NT2/D1 (cell line): ENCODE data around the gene USB1.

ENCODE experiments used
- DNase-seq: peaks from one replicate; pipeline ENCODE4 v3.0.0-alpha.2; 2011; ENCODE audit warnings: low read depth, low spot score
- H3K27me3 ChIP-seq: 2 replicates; pipeline ENCODE4 v1.6.0; 2011; ENCODE audit warnings: mild to moderate bottlenecking; ENCODE audit not compliant: insufficient read length, insufficient read depth
- H3K36me3 ChIP-seq: 2 replicates; pipeline ENCODE4 v1.6.1; 2011; ENCODE audit warnings: mild to moderate bottlenecking, low read length, mixed read lengths; ENCODE audit not compliant: insufficient read depth, insufficient read length
- H3K4me1 ChIP-seq: 2 replicates; pipeline ENCODE4 v1.5.1; 2011; ENCODE audit not compliant: insufficient read depth, insufficient read length
- H3K4me3 ChIP-seq: 2 replicates; pipeline ENCODE4 v1.5.1; 2011; ENCODE audit warnings: low read depth; ENCODE audit not compliant: insufficient read length
- H3K9ac ChIP-seq: 2 replicates; pipeline ENCODE4 v1.6.0; 2011; ENCODE audit warnings: low read depth; ENCODE audit not compliant: insufficient read length
- H3K9me3 ChIP-seq: 2 replicates; pipeline ENCODE4 v1.5.1; 2011; ENCODE audit warnings: mild to moderate bottlenecking, low read length; ENCODE audit not compliant: insufficient read depth
- SUZ12 ChIP-seq: IDR thresholded peaks from 2 replicates; pipeline ENCODE4 v1.6.1; 2011; ENCODE audit not compliant: insufficient read length, insufficient read depth; ENCODE audit errors: extremely low read depth
- YY1 ChIP-seq: IDR thresholded peaks from 2 replicates; pipeline ENCODE4 v1.6.1; 2011; ENCODE audit not compliant: insufficient read length, insufficient read depth
- ZNF274 ChIP-seq: IDR thresholded peaks from 2 replicates; pipeline ENCODE4 v1.6.1; 2011; ENCODE audit warnings: mild to moderate bottlenecking, low read depth, low read length

Gene USB1

DNA sequence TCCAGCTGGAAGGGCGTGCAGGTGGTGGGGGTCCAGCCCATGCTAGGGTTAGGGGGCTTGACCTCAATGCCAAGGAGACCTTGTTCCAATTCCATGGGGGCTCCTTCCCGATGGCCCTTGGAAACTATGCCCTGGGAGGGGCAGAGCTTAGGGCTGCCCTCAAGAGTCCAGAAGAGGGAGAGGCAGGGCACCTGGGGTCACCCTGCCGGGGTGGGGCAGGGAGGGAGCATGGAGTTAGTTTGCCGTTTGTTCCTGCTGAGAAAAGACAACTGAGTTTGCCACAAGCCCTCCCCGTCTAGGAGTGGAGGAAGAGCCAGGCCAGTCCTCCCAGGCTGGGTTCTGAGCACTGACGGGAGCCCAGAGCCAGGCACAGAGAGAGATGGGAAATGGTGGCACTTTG, 45.7 kb downstream of the USB1 start:
- Histone ChIP-seq H3K9ac (peak overlapping the region; percentile 53), H3K4me1 (peaks cover 34% of the 10 kb centered on the region), H3K27me3 (no peaks in the 10 kb centered on the region), H3K36me3 (peaks cover 38% of the 10 kb centered on the region), H3K4me3 (no peak overlapping the region), H3K9me3 (no peaks in the 10 kb centered on the region)
- TF ChIP-seq SUZ12 = no peak
- DNase-seq = no peak

GRCh38 chr16:58047557-58048348, 46.5 kb downstream of the USB1 start:
- H3K9me3 ChIP-seq = no peaks in the 10 kb centered on the region
- peak overlapping the region; percentile 53 for H3K9ac ChIP-seq
- H3K36me3 ChIP-seq = peaks cover 30% of the 10 kb centered on the region
- no peaks in the 10 kb centered on the region for H3K27me3 ChIP-seq
- no peak overlapping the region for H3K4me3 ChIP-seq
- peaks cover 37% of the 10 kb centered on the region for H3K4me1 ChIP-seq
- TF ChIP-seq ZNF274 = no peak
- no peak for TF ChIP-seq YY1
- no peak for TF ChIP-seq SUZ12
- no peak for DNase-seq

- Histone ChIP-seq H3K9ac (peak overlapping the region; percentile 28), H3K36me3 (peaks cover 21% of the 10 kb centered on the region)
These were observed 47.5 kb downstream of the USB1 start for GRCh38 chr16:58048494-58049231.

DNA sequence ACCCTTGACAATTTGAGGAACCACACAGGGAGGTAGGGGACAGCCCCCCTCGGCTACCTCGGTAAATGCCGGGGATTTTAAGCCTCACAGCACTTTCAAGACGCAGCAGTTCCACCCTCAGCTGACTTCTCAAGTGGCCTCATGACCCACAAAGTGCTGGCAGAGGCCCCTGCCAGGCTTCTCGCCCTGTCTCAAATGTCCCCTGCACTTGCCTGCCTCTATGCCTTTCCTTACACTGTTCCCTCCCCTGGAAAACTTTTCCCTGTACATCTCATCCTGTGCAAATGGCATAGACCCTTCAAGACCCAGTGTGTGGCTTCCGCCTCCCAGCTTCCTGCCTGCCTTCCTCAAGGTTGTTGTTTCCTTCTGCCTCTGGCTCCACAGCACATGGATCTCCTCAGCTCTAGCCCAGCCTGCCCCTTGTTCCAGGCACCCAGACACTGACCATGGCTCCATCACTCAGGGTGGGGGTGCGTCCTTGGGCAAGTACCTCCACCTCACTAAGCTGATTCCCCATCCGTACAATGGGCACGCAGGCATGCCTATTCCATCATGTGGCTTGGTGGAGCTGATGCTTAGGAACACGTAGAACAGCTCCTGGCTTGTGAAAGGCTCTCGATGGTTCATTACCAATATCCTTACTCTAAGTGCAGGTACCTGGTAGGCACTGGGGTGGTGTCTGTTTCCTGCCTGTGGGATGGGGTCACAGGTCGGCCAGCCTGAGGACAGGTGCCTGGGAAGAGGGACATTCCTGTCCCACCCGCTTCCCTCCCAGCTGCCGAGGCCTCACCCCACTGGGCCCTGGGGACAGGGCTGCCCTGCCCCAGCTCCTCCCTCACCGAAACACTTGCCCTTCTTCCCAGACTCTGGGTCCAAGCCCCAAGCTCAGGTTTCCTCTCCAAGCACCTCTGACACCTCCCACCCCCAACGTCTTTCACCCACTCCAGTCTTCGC, 48.3 kb downstream of the USB1 start:
- Histone ChIP-seq H3K36me3 (peaks cover 12% of the 10 kb centered on the region), H3K27me3 (no peaks in the 10 kb centered on the region), H3K9me3 (no peaks in the 10 kb centered on the region), H3K4me3 (no peak overlapping the region), H3K4me1 (peaks cover 37% of the 10 kb centered on the region), H3K9ac (peak overlapping the region; percentile 28)
- no peak for DNase-seq
- no peak for TF ChIP-seq YY1
- TF ChIP-seq SUZ12 = no peak
- no peak for TF ChIP-seq ZNF274

More at GRCh38 chr16:58048494-58049231, 47.5 kb downstream of the USB1 start:
- Histone ChIP-seq H3K9me3 (no peaks in the 10 kb centered on the region), H3K27me3 (no peaks in the 10 kb centered on the region), H3K4me3 (no peak overlapping the region), H3K4me1 (peaks cover 37% of the 10 kb centered on the region)
- no peak for DNase-seq
- no peak for TF ChIP-seq ZNF274
- TF ChIP-seq YY1 = no peak
- TF ChIP-seq SUZ12 = no peak

DNA sequence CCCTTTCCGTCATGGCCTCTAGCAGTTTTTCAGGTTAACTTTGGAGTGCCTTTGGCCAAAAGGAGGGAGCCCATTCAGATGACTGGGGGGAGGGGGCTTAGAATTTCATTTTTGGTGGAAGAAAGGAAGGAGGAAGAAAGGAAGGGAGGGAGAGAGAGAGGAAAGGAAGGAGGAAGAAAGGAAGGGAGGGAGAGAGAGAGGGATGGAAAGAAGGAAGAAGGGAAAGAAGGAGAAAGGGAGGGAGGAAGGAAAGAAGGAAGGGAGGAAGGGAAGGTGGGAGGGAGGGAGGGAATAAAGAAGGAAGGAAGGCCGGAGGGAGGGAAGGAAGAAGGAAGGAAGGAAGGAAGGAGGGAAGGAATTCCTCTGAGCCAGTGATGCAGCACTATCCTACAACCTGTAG, 50.1 kb downstream of the USB1 start:
- Histone ChIP-seq H3K9me3 (no peaks in the 10 kb centered on the region), H3K9ac (no peak overlapping the region), H3K27me3 (no peaks in the 10 kb centered on the region), H3K4me1 (peaks cover 29% of the 10 kb centered on the region), H3K36me3 (peaks cover 3% of the 10 kb centered on the region), H3K4me3 (no peak overlapping the region)
- DNase-seq = no peak
- TF ChIP-seq SUZ12 = no peak
- no peak for TF ChIP-seq YY1
- no peak for TF ChIP-seq ZNF274

GRCh38 chr16:58051821-58052603, 50.8 kb downstream of the USB1 start:
- Histone ChIP-seq H3K9me3 (no peaks in the 10 kb centered on the region), H3K27me3 (no peaks in the 10 kb centered on the region), H3K36me3 (no peaks in the 10 kb centered on the region), H3K4me3 (no peak overlapping the region), H3K9ac (no peak overlapping the region), H3K4me1 (peaks cover 23% of the 10 kb centered on the region)
- TF ChIP-seq SUZ12 (no peak), ZNF274 (no peak)
- DNase-seq = no peak

DNA sequence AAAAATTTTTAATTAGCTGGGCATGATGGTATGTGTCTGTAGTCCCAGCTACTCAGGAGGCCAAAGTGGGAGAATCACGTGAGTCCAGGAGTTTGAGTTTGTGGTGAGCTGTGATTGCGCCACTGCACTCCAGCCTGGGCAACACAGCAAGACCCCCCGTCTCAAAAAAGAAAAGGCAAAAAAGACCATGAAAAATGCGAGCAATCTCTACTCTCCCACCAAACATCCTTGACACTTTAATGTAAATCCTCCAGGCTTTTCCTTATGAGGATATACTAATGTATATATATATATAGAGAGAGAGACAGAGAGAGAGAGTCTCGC, 52.4 kb downstream of the USB1 start:
- peaks cover 12% of the 10 kb centered on the region for H3K4me1 ChIP-seq
- no peak for DNase-seq
- TF ChIP-seq ZNF274 = no peak
- no peak for TF ChIP-seq YY1
- TF ChIP-seq SUZ12 = no peak
- no peaks in the 10 kb centered on the region for H3K9me3 ChIP-seq
- no peaks in the 10 kb centered on the region for H3K27me3 ChIP-seq
- H3K9ac ChIP-seq = no peak overlapping the region
- H3K4me3 ChIP-seq = no peak overlapping the region
- H3K36me3 ChIP-seq = no peaks in the 10 kb centered on the region
